ENCODE results near the gene C2CD2.

C2CD2 gene

GRCh38 chr21:41970751-41971653, 17.2 kb upstream of the C2CD2 start:
- Histone ChIP-seq H3K9ac (ENCODE audit: low read depth, low read length, poor library complexity, severe bottlenecking) (no peak overlapping the region), H3K4me3 (ENCODE audit: low read length, poor library complexity, severe bottlenecking) (no peak overlapping the region), H3K27me3 (ENCODE audit: insufficient read depth, low read length, poor library complexity, severe bottlenecking) (no peaks in the 10 kb centered on the region), H4K20me1 (ENCODE audit: insufficient read depth, low read length, poor library complexity, severe bottlenecking) (no peaks in the 10 kb centered on the region), H3K4me1 (ENCODE audit: insufficient read depth, low read length, poor library complexity, severe bottlenecking) (peaks cover 12% of the 10 kb centered on the region), H3K9me2 (replicated peaks; ENCODE audit: low read depth, low read length) (no peaks in the 10 kb centered on the region), H3F3A (ENCODE audit: low read depth) (no peaks in the 10 kb centered on the region), H2AFZ (ENCODE audit: low read length) (no peak overlapping the region), H3K79me2 (ENCODE audit: insufficient read depth, low read length) (no peaks in the 10 kb centered on the region), H3K4me2 (ENCODE audit: low read depth, low read length, poor library complexity, severe bottlenecking) (no peak overlapping the region), H3K36me3 (ENCODE audit: insufficient read depth, low read length) (no peaks in the 10 kb centered on the region), H3K9me3 (ENCODE audit: insufficient read depth, low read depth, low read length) (no peaks in the 10 kb centered on the region)
- no peak for TF ChIP-seq EZH2phosphoT487 (IDR thresholded peaks at IDR 0.05; ENCODE audit: borderline replicate concordance)
- TF ChIP-seq CTCF (conservative IDR thresholded peaks at IDR 0.05; ENCODE audit: low read length) = no peak

DNA sequence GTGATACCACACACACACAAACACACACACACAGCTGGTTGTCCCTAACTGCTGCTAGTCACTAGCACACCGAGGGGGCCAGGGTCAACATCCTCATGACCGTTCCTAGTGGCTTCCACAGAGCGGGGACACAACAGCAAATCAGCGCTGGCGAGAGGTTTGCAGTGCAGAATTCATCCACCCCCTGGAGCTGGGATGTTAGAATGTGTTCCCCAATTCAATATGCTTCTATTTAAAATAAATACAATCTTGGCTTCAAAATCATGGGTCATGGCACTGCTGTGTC, 16.2 kb upstream of the C2CD2 start:
- Histone ChIP-seq H4K20me1 (ENCODE audit: insufficient read depth, low read length, poor library complexity, severe bottlenecking) (no peaks in the 10 kb centered on the region), H3K4me3 (ENCODE audit: low read length, poor library complexity, severe bottlenecking) (no peak overlapping the region), H3K4me1 (ENCODE audit: insufficient read depth, low read length, poor library complexity, severe bottlenecking) (peaks cover 12% of the 10 kb centered on the region), H2AFZ (ENCODE audit: low read length) (no peak overlapping the region), H3F3A (ENCODE audit: low read depth) (no peaks in the 10 kb centered on the region), H3K27me3 (ENCODE audit: insufficient read depth, low read length, poor library complexity, severe bottlenecking) (no peaks in the 10 kb centered on the region), H3K4me2 (ENCODE audit: low read depth, low read length, poor library complexity, severe bottlenecking) (no peak overlapping the region), H3K9ac (ENCODE audit: low read depth, low read length, poor library complexity, severe bottlenecking) (no peak overlapping the region), H3K36me3 (ENCODE audit: insufficient read depth, low read length) (no peaks in the 10 kb centered on the region), H3K9me3 (ENCODE audit: insufficient read depth, low read depth, low read length) (no peaks in the 10 kb centered on the region), H3K9me2 (replicated peaks; ENCODE audit: low read depth, low read length) (no peaks in the 10 kb centered on the region), H3K79me2 (ENCODE audit: insufficient read depth, low read length) (no peaks in the 10 kb centered on the region)
- TF ChIP-seq EZH2phosphoT487 (IDR thresholded peaks at IDR 0.05; ENCODE audit: borderline replicate concordance) = no peak
- no peak for TF ChIP-seq CTCF (conservative IDR thresholded peaks at IDR 0.05; ENCODE audit: low read length)

GRCh38 chr21:41967708-41968107, 13.9 kb upstream of the C2CD2 start:
- no peaks in the 10 kb centered on the region for H3K36me3 ChIP-seq (ENCODE audit: insufficient read depth, low read length)
- no peak overlapping the region for H3K4me2 ChIP-seq (ENCODE audit: low read depth, low read length, poor library complexity, severe bottlenecking)
- no peak overlapping the region for H3K9ac ChIP-seq (ENCODE audit: low read depth, low read length, poor library complexity, severe bottlenecking)
- H3K9me3 ChIP-seq (ENCODE audit: insufficient read depth, low read depth, low read length) = no peaks in the 10 kb centered on the region
- H3K79me2 ChIP-seq (ENCODE audit: insufficient read depth, low read length) = no peaks in the 10 kb centered on the region
- H3K9me2 ChIP-seq (replicated peaks; ENCODE audit: low read depth, low read length) = no peaks in the 10 kb centered on the region
- H3K4me3 ChIP-seq (ENCODE audit: low read length, poor library complexity, severe bottlenecking) = no peak overlapping the region
- no peak for TF ChIP-seq CTCF (conservative IDR thresholded peaks at IDR 0.05; ENCODE audit: low read length)
- TF ChIP-seq EZH2phosphoT487 (IDR thresholded peaks at IDR 0.05; ENCODE audit: borderline replicate concordance) = no peak
- peaks cover under 1% of the 10 kb centered on the region for H3K4me1 ChIP-seq (ENCODE audit: insufficient read depth, low read length, poor library complexity, severe bottlenecking)
- no peaks in the 10 kb centered on the region for H4K20me1 ChIP-seq (ENCODE audit: insufficient read depth, low read length, poor library complexity, severe bottlenecking)
- H3K27me3 ChIP-seq (ENCODE audit: insufficient read depth, low read length, poor library complexity, severe bottlenecking) = no peaks in the 10 kb centered on the region
- no peaks in the 10 kb centered on the region for H3F3A ChIP-seq (ENCODE audit: low read depth)
- no peak overlapping the region for H2AFZ ChIP-seq (ENCODE audit: low read length)
